ENCODE measurements around the gene HCN2. TPM values are rescaled to one million over a fixed set of nuclear protein-coding genes. Genes with fewer than 3 reads are reported as not detected.

HCN2 gene
- total RNA-seq = 0.52 and 0.64 TPM in 2 replicates

- Mint-ChIP-seq H3K27ac (no peak within 1 kb of the TSS), H3K4me1 (ENCODE audit: low read depth) (no peaks in the 10 kb centered on the region), H3K27me3 (ENCODE audit: low read depth) (peaks cover 13% of the 10 kb centered on the region), H3K4me3 (ENCODE audit: low read depth) (peak within 1 kb of the TSS; percentile 42), H3K9me3 (no peaks in the 10 kb centered on the region), H3K36me3 (ENCODE audit: low read depth) (no peaks in the 10 kb centered on the region)
- no peak for DNase-seq (ENCODE audit: low spot score)
- intact Hi-C loops (cut with micrococcal nuclease) = no loop called here
Observed at GRCh38 chr19:589693-590395, at the start of gene HCN2. TSS of gene HCN2 (plus strand) at chr19:589881. CDS start at chr19:589946, 65 bp downstream.

- H3K36me3 Mint-ChIP-seq (ENCODE audit: low read depth) = peaks cover 15% of the 10 kb centered on the region
- no peak for DNase-seq (ENCODE audit: low spot score)
- peaks cover 9% of the 10 kb centered on the region for H3K4me1 Mint-ChIP-seq (ENCODE audit: low read depth)
- H3K27me3 Mint-ChIP-seq (ENCODE audit: low read depth) = no peaks in the 10 kb centered on the region
- H3K27ac Mint-ChIP-seq = no peak overlapping the region
- intact Hi-C loops (cut with micrococcal nuclease) = no loop called here
- H3K9me3 Mint-ChIP-seq = no peaks in the 10 kb centered on the region
- H3K4me3 Mint-ChIP-seq (ENCODE audit: low read depth) = no peak overlapping the region
Observed at GRCh38 chr19:540867-541637, 48.6 kb upstream of the HCN2 start.

- Mint-ChIP-seq H3K27me3 (ENCODE audit: low read depth) (no peaks in the 10 kb centered on the region), H3K4me1 (ENCODE audit: low read depth) (peaks cover 9% of the 10 kb centered on the region), H3K9me3 (no peaks in the 10 kb centered on the region), H3K36me3 (ENCODE audit: low read depth) (peaks cover 15% of the 10 kb centered on the region), H3K4me3 (ENCODE audit: low read depth) (no peak overlapping the region), H3K27ac (no peak overlapping the region)
- intact Hi-C loops (cut with micrococcal nuclease) = no loop called here
- DNase-seq (ENCODE audit: low spot score) = no peak
Observed at GRCh38 chr19:541699-542098, 48.0 kb upstream of the HCN2 start.

- DNase-seq (ENCODE audit: low spot score) = no peak
- H3K36me3 Mint-ChIP-seq (ENCODE audit: low read depth) = peaks cover 15% of the 10 kb centered on the region
- no peaks in the 10 kb centered on the region for H3K27me3 Mint-ChIP-seq (ENCODE audit: low read depth)
- no peaks in the 10 kb centered on the region for H3K9me3 Mint-ChIP-seq
- no peak overlapping the region for H3K27ac Mint-ChIP-seq
- intact Hi-C loops (cut with micrococcal nuclease) = no loop called here
- H3K4me3 Mint-ChIP-seq (ENCODE audit: low read depth) = no peak overlapping the region
- H3K4me1 Mint-ChIP-seq (ENCODE audit: low read depth) = peaks cover 9% of the 10 kb centered on the region
Observed at GRCh38 chr19:542173-542866, 47.4 kb upstream of the HCN2 start.

- Mint-ChIP-seq H3K27ac (peak within 1 kb of the TSS; percentile 80), H3K9me3 (no peaks in the 10 kb centered on the region), H3K27me3 (ENCODE audit: low read depth) (no peaks in the 10 kb centered on the region), H3K36me3 (ENCODE audit: low read depth) (peaks cover 11% of the 10 kb centered on the region), H3K4me3 (ENCODE audit: low read depth) (peak within 1 kb of the TSS; percentile 79), H3K4me1 (ENCODE audit: low read depth) (peaks cover 9% of the 10 kb centered on the region)
- intact Hi-C loops (cut with micrococcal nuclease) = no loop called here
- DNase-seq (ENCODE audit: low spot score) = peak; percentile 67
Observed at GRCh38 chr19:543910-544608, 45.6 kb upstream of the HCN2 start, which contains the start of gene GZMM. TSS of gene GZMM (plus strand) at chr19:544053. CDS start at chr19:544072, 19 bp downstream.

GRCh38 chr19:547117-547516 is 42.6 kb upstream of the HCN2 start:
- peaks cover 11% of the 10 kb centered on the region for H3K36me3 Mint-ChIP-seq (ENCODE audit: low read depth)
- no peaks in the 10 kb centered on the region for H3K27me3 Mint-ChIP-seq (ENCODE audit: low read depth)
- H3K9me3 Mint-ChIP-seq = no peaks in the 10 kb centered on the region
- no peak for DNase-seq (ENCODE audit: low spot score)
- H3K4me3 Mint-ChIP-seq (ENCODE audit: low read depth) = no peak overlapping the region
- no peak overlapping the region for H3K27ac Mint-ChIP-seq
- intact Hi-C loops (cut with micrococcal nuclease) = no loop called here
- peaks cover 9% of the 10 kb centered on the region for H3K4me1 Mint-ChIP-seq (ENCODE audit: low read depth)

- DNase-seq (ENCODE audit: low spot score) = no peak
- no peaks in the 10 kb centered on the region for H3K27me3 Mint-ChIP-seq (ENCODE audit: low read depth)
- H3K4me3 Mint-ChIP-seq (ENCODE audit: low read depth) = no peak overlapping the region
- H3K4me1 Mint-ChIP-seq (ENCODE audit: low read depth) = peaks cover 8% of the 10 kb centered on the region
- H3K9me3 Mint-ChIP-seq = no peaks in the 10 kb centered on the region
- intact Hi-C loops (cut with micrococcal nuclease) = no loop called here
- no peak overlapping the region for H3K27ac Mint-ChIP-seq
- H3K36me3 Mint-ChIP-seq (ENCODE audit: low read depth) = peaks cover 11% of the 10 kb centered on the region
Observed at GRCh38 chr19:547836-548720, 41.6 kb upstream of the HCN2 start.

GRCh38 chr19:548886-549830 is 40.5 kb upstream of the HCN2 start:
- Mint-ChIP-seq H3K4me1 (ENCODE audit: low read depth) (peaks cover 6% of the 10 kb centered on the region), H3K9me3 (no peaks in the 10 kb centered on the region), H3K27me3 (ENCODE audit: low read depth) (no peaks in the 10 kb centered on the region), H3K4me3 (ENCODE audit: low read depth) (no peak overlapping the region), H3K27ac (no peak overlapping the region), H3K36me3 (ENCODE audit: low read depth) (peaks cover 8% of the 10 kb centered on the region)
- intact Hi-C loops (cut with micrococcal nuclease) = no loop called here
- DNase-seq (ENCODE audit: low spot score) = no peak

- intact Hi-C loops (cut with micrococcal nuclease) = no loop called here
- Mint-ChIP-seq H3K27me3 (ENCODE audit: low read depth) (no peaks in the 10 kb centered on the region), H3K4me1 (ENCODE audit: low read depth) (no peaks in the 10 kb centered on the region), H3K27ac (no peak overlapping the region), H3K9me3 (no peaks in the 10 kb centered on the region), H3K4me3 (ENCODE audit: low read depth) (no peak overlapping the region), H3K36me3 (ENCODE audit: low read depth) (no peaks in the 10 kb centered on the region)
- no peak for DNase-seq (ENCODE audit: low spot score)
Observed at GRCh38 chr19:554817-555216, 34.9 kb upstream of the HCN2 start.

GRCh38 chr19:555474-555808 is 34.2 kb upstream of the HCN2 start:
- H3K4me1 Mint-ChIP-seq (ENCODE audit: low read depth) = no peaks in the 10 kb centered on the region
- no peaks in the 10 kb centered on the region for H3K36me3 Mint-ChIP-seq (ENCODE audit: low read depth)
- H3K27me3 Mint-ChIP-seq (ENCODE audit: low read depth) = no peaks in the 10 kb centered on the region
- no peak for DNase-seq (ENCODE audit: low spot score)
- no peak overlapping the region for H3K27ac Mint-ChIP-seq
- no peak overlapping the region for H3K4me3 Mint-ChIP-seq (ENCODE audit: low read depth)
- no peaks in the 10 kb centered on the region for H3K9me3 Mint-ChIP-seq
- intact Hi-C loops (cut with micrococcal nuclease) = no loop called here

- no peak for DNase-seq (ENCODE audit: low spot score)
- H3K9me3 Mint-ChIP-seq = no peaks in the 10 kb centered on the region
- intact Hi-C loops (cut with micrococcal nuclease) = no loop called here
- no peaks in the 10 kb centered on the region for H3K4me1 Mint-ChIP-seq (ENCODE audit: low read depth)
- H3K36me3 Mint-ChIP-seq (ENCODE audit: low read depth) = no peaks in the 10 kb centered on the region
- H3K27ac Mint-ChIP-seq = no peak overlapping the region
- H3K27me3 Mint-ChIP-seq (ENCODE audit: low read depth) = no peaks in the 10 kb centered on the region
- H3K4me3 Mint-ChIP-seq (ENCODE audit: low read depth) = no peak overlapping the region
Observed at GRCh38 chr19:556611-557382, 32.9 kb upstream of the HCN2 start.
